Measurements from ENCODE around the gene FAAP20. TPM values are rescaled to one million over a fixed set of nuclear protein-coding genes. Genes with fewer than 3 reads are reported as not detected.
A peak's percentile ranks its signal among the peaks of the same experiment; 100 is the strongest.

FAAP20 gene
- total RNA-seq, 5 donors from 2014 or later (not counting 1 experiment from before 2014, with no cell fraction given), result 52.9 to 74.8 (median 68.2) TPM

GRCh38 chr1:2163205-2163604, 31.4 kb downstream of the FAAP20 start:
- Histone ChIP-seq H3K9me3 (no peaks in the 10 kb centered on the region), H3K27me3 (replicated peaks in 1 of 2; ENCODE audit: control insufficient read depth in 2 of 2, extremely low read depth in 1 of 2, insufficient read depth in 2 of 2, low read length in 1 of 2) (no peaks in the 10 kb centered on the region), H3K4me1 (ENCODE audit: control insufficient read depth in 1 of 2, extremely low read depth in 1 of 2, insufficient read depth in 2 of 2, low read length in 2 of 2) (peaks cover 0 to 16% of the 10 kb centered on the region in 2 experiments), H3K4me3 (ENCODE audit: control insufficient read depth in 1 of 2, extremely low read depth in 1 of 2, low read length in 1 of 2) (no peak overlapping the region), H3K36me3 (ENCODE audit: control insufficient read depth in 2 of 2, extremely low read depth in 1 of 2, insufficient read depth in 1 of 2, low read length in 1 of 2) (peaks cover 0 to 4% of the 10 kb centered on the region in 2 donors), H3K27ac (ENCODE audit: low read length) (no peak overlapping the region)
- Mint-ChIP-seq H3K4me3 (no peak overlapping the region), H3K9me3 (no peaks in the 10 kb centered on the region), H3K27me3 (no peaks in the 10 kb centered on the region), H3K27ac (peak overlapping the region; percentile 34 to 65), H3K36me3 (peaks cover 35% of the 10 kb centered on the region), H3K4me1 (peaks cover 5 to 12% (median 10%) of the 10 kb centered on the region in 3 donors)
- WGBS (ENCODE audit: insufficient coverage), result 65% methylated on average over 4 of the region's 7 CpGs
- ChIA-PET CTCF (no interaction called here), POLR2A (no interaction called here)
- DNase-seq (peak in 2 of 35 experiments; percentile 18 to 28), ATAC-seq (replicated peaks in 1 of 4) (peak in 2 of 4 experiments; percentile 36 to 44)

GRCh38 chr1:2160451-2161300, 33.9 kb downstream of the FAAP20 start:
- WGBS (ENCODE audit: insufficient coverage), result 91% methylated on average over 32 of the region's 34 CpGs
- Histone ChIP-seq H3K27me3 (replicated peaks in 1 of 2; ENCODE audit: control insufficient read depth in 2 of 2, extremely low read depth in 1 of 2, insufficient read depth in 2 of 2, low read length in 1 of 2) (no peaks in the 10 kb centered on the region), H3K4me1 (ENCODE audit: control insufficient read depth in 1 of 2, extremely low read depth in 1 of 2, insufficient read depth in 2 of 2, low read length in 2 of 2) (peaks cover 0 to 16% of the 10 kb centered on the region in 2 experiments), H3K9me3 (no peaks in the 10 kb centered on the region), H3K27ac (ENCODE audit: low read length) (no peak overlapping the region), H3K36me3 (ENCODE audit: control insufficient read depth in 2 of 2, extremely low read depth in 1 of 2, insufficient read depth in 1 of 2, low read length in 1 of 2) (peaks cover 0 to 11% of the 10 kb centered on the region in 2 donors), H3K4me3 (ENCODE audit: control insufficient read depth in 1 of 2, extremely low read depth in 1 of 2, low read length in 1 of 2) (no peak overlapping the region)
- no peak for DNase-seq
- Mint-ChIP-seq H3K27ac (no peak overlapping the region), H3K36me3 (peaks cover 45% of the 10 kb centered on the region), H3K27me3 (no peaks in the 10 kb centered on the region), H3K4me3 (no peak overlapping the region), H3K4me1 (peaks cover 5 to 12% (median 10%) of the 10 kb centered on the region in 3 donors), H3K9me3 (no peaks in the 10 kb centered on the region)
- CTCF ChIA-PET, result no interaction called here
- ATAC-seq (replicated peaks in 1 of 4), result no peak
- POLR2A ChIA-PET, result no interaction called here

- H3K9me3 Mint-ChIP-seq, result peaks cover 0 to 7% (median 0%) of the 10 kb centered on the region in 3 donors
- no peak overlapping the region for H3K27ac Mint-ChIP-seq
- ChIA-PET CTCF (no interaction called here), POLR2A (no interaction called here)
- peaks cover 0 to 16% of the 10 kb centered on the region in 2 experiments for H3K4me1 ChIP-seq (ENCODE audit: control insufficient read depth in 1 of 2, extremely low read depth in 1 of 2, insufficient read depth in 2 of 2, low read length in 2 of 2)
- H3K4me3 Mint-ChIP-seq, result no peak overlapping the region
- H3K36me3 Mint-ChIP-seq, result peaks cover 44% of the 10 kb centered on the region
- 94% methylated on average over 15 of the region's 18 CpGs for WGBS (ENCODE audit: insufficient coverage)
- peaks cover 9 to 20% (median 10%) of the 10 kb centered on the region in 3 donors for H3K4me1 Mint-ChIP-seq
- ATAC-seq (replicated peaks in 1 of 4) (no peak), DNase-seq (no peak)
- no peaks in the 10 kb centered on the region for H3K27me3 Mint-ChIP-seq
- H3K36me3 ChIP-seq (ENCODE audit: control insufficient read depth in 2 of 2, extremely low read depth in 1 of 2, insufficient read depth in 1 of 2, low read length in 1 of 2), result peaks cover 0 to 11% of the 10 kb centered on the region in 2 donors
- no peak overlapping the region for H3K4me3 ChIP-seq (ENCODE audit: control insufficient read depth in 1 of 2, extremely low read depth in 1 of 2, low read length in 1 of 2)
- no peaks in the 10 kb centered on the region for H3K9me3 ChIP-seq
- no peak overlapping the region for H3K27ac ChIP-seq (ENCODE audit: low read length)
- no peaks in the 10 kb centered on the region for H3K27me3 ChIP-seq (replicated peaks in 1 of 2; ENCODE audit: control insufficient read depth in 2 of 2, extremely low read depth in 1 of 2, insufficient read depth in 2 of 2, low read length in 1 of 2)
Measured at GRCh38 chr1:2159124-2159523, 35.4 kb downstream of the FAAP20 start.

GRCh38 chr1:2158272-2158671, 36.3 kb downstream of the FAAP20 start:
- ATAC-seq (replicated peaks in 1 of 4) (no peak), DNase-seq (no peak)
- ChIA-PET CTCF (interaction anchor here in 1 of 2 donors (0.8 kb wide), 1 partner anchor 17 kb away, joined by 3 read pairs; no protein-coding TSS in a partner anchor), POLR2A (no interaction called here)
- Mint-ChIP-seq H3K27me3 (no peaks in the 10 kb centered on the region), H3K4me1 (peaks cover 9 to 20% (median 13%) of the 10 kb centered on the region in 3 donors), H3K9me3 (peaks cover 0 to 7% (median 0%) of the 10 kb centered on the region in 3 donors), H3K4me3 (no peak overlapping the region), H3K27ac (no peak overlapping the region), H3K36me3 (peaks cover 39% of the 10 kb centered on the region)
- Histone ChIP-seq H3K27me3 (replicated peaks in 1 of 2; ENCODE audit: control insufficient read depth in 2 of 2, extremely low read depth in 1 of 2, insufficient read depth in 2 of 2, low read length in 1 of 2) (no peaks in the 10 kb centered on the region), H3K4me3 (ENCODE audit: control insufficient read depth in 1 of 2, extremely low read depth in 1 of 2, low read length in 1 of 2) (no peak overlapping the region), H3K4me1 (ENCODE audit: control insufficient read depth in 1 of 2, extremely low read depth in 1 of 2, insufficient read depth in 2 of 2, low read length in 2 of 2) (peaks cover 2 to 22% of the 10 kb centered on the region in 2 experiments), H3K9me3 (no peaks in the 10 kb centered on the region), H3K27ac (ENCODE audit: low read length) (no peak overlapping the region), H3K36me3 (ENCODE audit: control insufficient read depth in 2 of 2, extremely low read depth in 1 of 2, insufficient read depth in 1 of 2, low read length in 1 of 2) (peaks cover 0 to 11% of the 10 kb centered on the region in 2 donors)
- WGBS (ENCODE audit: insufficient coverage), result 90% methylated on average over 11 of the region's 16 CpGs

- 93% methylated on average over 19 of the region's 19 CpGs for WGBS (ENCODE audit: insufficient coverage)
- Histone ChIP-seq H3K4me1 (ENCODE audit: control insufficient read depth in 1 of 2, extremely low read depth in 1 of 2, insufficient read depth in 2 of 2, low read length in 2 of 2) (peaks cover 4 to 22% of the 10 kb centered on the region in 2 experiments), H3K4me3 (ENCODE audit: control insufficient read depth in 1 of 2, extremely low read depth in 1 of 2, low read length in 1 of 2) (no peak overlapping the region), H3K9me3 (no peaks in the 10 kb centered on the region), H3K27ac (ENCODE audit: low read length) (no peak overlapping the region), H3K27me3 (replicated peaks in 1 of 2; ENCODE audit: control insufficient read depth in 2 of 2, extremely low read depth in 1 of 2, insufficient read depth in 2 of 2, low read length in 1 of 2) (no peaks in the 10 kb centered on the region), H3K36me3 (ENCODE audit: control insufficient read depth in 2 of 2, extremely low read depth in 1 of 2, insufficient read depth in 1 of 2, low read length in 1 of 2) (peaks cover 0 to 11% of the 10 kb centered on the region in 2 donors)
- Mint-ChIP-seq H3K36me3 (peaks cover 35% of the 10 kb centered on the region), H3K27me3 (no peaks in the 10 kb centered on the region), H3K4me1 (peaks cover 11 to 18% (median 13%) of the 10 kb centered on the region in 3 donors), H3K9me3 (peaks cover 0 to 7% (median 0%) of the 10 kb centered on the region in 3 donors), H3K27ac (no peak overlapping the region), H3K4me3 (no peak overlapping the region)
- ChIA-PET POLR2A (no interaction called here), CTCF (interaction anchor here in 1 of 2 donors (0.8 kb wide), 1 partner anchor 16 kb away, joined by 3 read pairs; no protein-coding TSS in a partner anchor)
- DNase-seq (no peak), ATAC-seq (replicated peaks in 1 of 4) (no peak)
Measured at GRCh38 chr1:2157856-2158255, 36.7 kb downstream of the FAAP20 start.

GRCh38 chr1:2156866-2157265, 37.7 kb downstream of the FAAP20 start:
- H3K9me3 ChIP-seq, result no peaks in the 10 kb centered on the region
- H3K9me3 Mint-ChIP-seq, result peaks cover 0 to 7% (median 0%) of the 10 kb centered on the region in 3 donors
- H3K27me3 Mint-ChIP-seq, result no peaks in the 10 kb centered on the region
- 83% methylated on average over 5 of the region's 9 CpGs for WGBS (ENCODE audit: insufficient coverage)
- H3K27ac ChIP-seq (ENCODE audit: low read length), result no peak overlapping the region
- ChIA-PET POLR2A (interaction anchor here in 1 of 2 donors (0.7 kb wide), 1 partner anchor 405 kb away, joined by 8 read pairs; no protein-coding TSS in a partner anchor), CTCF (no interaction called here)
- H3K27ac Mint-ChIP-seq, result no peak overlapping the region
- H3K27me3 ChIP-seq (replicated peaks in 1 of 2; ENCODE audit: control insufficient read depth in 2 of 2, extremely low read depth in 1 of 2, insufficient read depth in 2 of 2, low read length in 1 of 2), result no peaks in the 10 kb centered on the region
- peaks cover 37% of the 10 kb centered on the region for H3K36me3 Mint-ChIP-seq
- DNase-seq (no peak), ATAC-seq (replicated peaks in 1 of 4) (no peak)
- H3K4me1 ChIP-seq (ENCODE audit: control insufficient read depth in 1 of 2, extremely low read depth in 1 of 2, insufficient read depth in 2 of 2, low read length in 2 of 2), result peaks cover 12 to 27% of the 10 kb centered on the region in 2 experiments
- no peak overlapping the region for H3K4me3 ChIP-seq (ENCODE audit: control insufficient read depth in 1 of 2, extremely low read depth in 1 of 2, low read length in 1 of 2)
- H3K36me3 ChIP-seq (ENCODE audit: control insufficient read depth in 2 of 2, extremely low read depth in 1 of 2, insufficient read depth in 1 of 2, low read length in 1 of 2), result peaks cover 0 to 11% of the 10 kb centered on the region in 2 donors
- H3K4me3 Mint-ChIP-seq, result no peak overlapping the region
- H3K4me1 Mint-ChIP-seq, result peaks cover 11 to 18% (median 12%) of the 10 kb centered on the region in 3 donors

All from T-cell (primary cell).